Thyroid gland (tissue), 4 donors: ENCODE measurements around the gene DNAH14. TPM values are rescaled to one million over a fixed set of nuclear protein-coding genes. Genes with fewer than 3 reads are reported as not detected.
"Not testable (repeated sequence)": the region's sequence is repeated elsewhere in the genome, so short reads cannot be mapped to it uniquely, and the experiment has no call there.

Experiments used
- DNase-seq, 2 donors: peaks; one replicate each; pipeline ENCODE4 v3.0.0-alpha.2; 2019
- H3K27ac ChIP-seq, 3 donors: fragments of 200-600 bp; sonication (generic); 1 replicate in 2 of 3; 2 replicates in 1 of 3; pipeline ENCODE4 v1.5.1; 2016 to 2019; ENCODE audit warnings: mild to moderate bottlenecking in 1 of 3, moderate library complexity in 1 of 3
- H3K27me3 ChIP-seq: fragments of 200-600 bp; sonication (generic); one replicate; pipeline ENCODE4 v1.5.1; 2019
- H3K36me3 ChIP-seq, 2 donors: fragments of 200-600 bp; sonication (generic); one replicate each; pipeline ENCODE4 v1.5.1; 2016 to 2019
- H3K4me1 ChIP-seq, 2 donors: fragments of 200-600 bp; sonication (generic); one replicate each; pipeline ENCODE4 v1.5.1; 2017 to 2019
- H3K4me3 ChIP-seq, 3 donors: fragments of 200-600 bp; sonication (generic); replicated peaks in 1 of 3; 1 replicate in 2 of 3; 2 replicates in 1 of 3; pipeline ENCODE4 v1.5.1; 2016; ENCODE audit warnings: mild to moderate bottlenecking in 1 of 3
- H3K9me3 ChIP-seq: fragments of 200-600 bp; sonication (generic); one replicate; pipeline ENCODE4 v1.5.1; 2017
- POLR2A ChIP-seq, 2 donors: fragments of 450-650 bp; IDR thresholded peaks; one replicate each; pipeline ENCODE4 v1.6.1; 2017; ENCODE audit warnings: antibody characterized with exemption in 2 of 2, mild to moderate bottlenecking in 2 of 2, moderate library complexity in 1 of 2
- WGBS, 2 donors: methylation state at CpG; one replicate each; pipeline ENCODE4 v1.1.5; 2017; 5-methylcytosine and 5-hydroxymethylcytosine counted together
- intact Hi-C: fragments of 100-400 bp; cut with DNase I; formaldehyde crosslinking; loops from one replicate; pipeline ENCODE4 v1.15.1; 2023
- total RNA-seq, 4 donors: library from RNA; depleted of rRNA; stranded (reverse); fragments of >200 nt; gene quantifications; one replicate each; pipeline ENCODE4 v1.2.3, GENCODE V29; 2016
- TF ChIP-seq, protein P1 (sequence below), 6 experiments: fragments of 200-600 bp in 3 of 6; fragments of 450-650 bp in 3 of 6; sonication (generic) in 3 of 6; IDR thresholded peaks; one replicate each; pipeline ENCODE4 v1.5.1; 2016 to 2019; ENCODE audit warnings: antibody characterized with exemption in 6 of 6, mild to moderate bottlenecking in 2 of 6, inconsistent platforms in 1 of 6, moderate library complexity in 1 of 6

Gene DNAH14
- total RNA-seq, 4 donors from 2014 or later = 60.5 to 75.9 (median 69.2) TPM

- TF ChIP-seq POLR2A (IDR thresholded peaks at IDR 0.05) = no peak
- TF ChIP-seq, protein P1, sequence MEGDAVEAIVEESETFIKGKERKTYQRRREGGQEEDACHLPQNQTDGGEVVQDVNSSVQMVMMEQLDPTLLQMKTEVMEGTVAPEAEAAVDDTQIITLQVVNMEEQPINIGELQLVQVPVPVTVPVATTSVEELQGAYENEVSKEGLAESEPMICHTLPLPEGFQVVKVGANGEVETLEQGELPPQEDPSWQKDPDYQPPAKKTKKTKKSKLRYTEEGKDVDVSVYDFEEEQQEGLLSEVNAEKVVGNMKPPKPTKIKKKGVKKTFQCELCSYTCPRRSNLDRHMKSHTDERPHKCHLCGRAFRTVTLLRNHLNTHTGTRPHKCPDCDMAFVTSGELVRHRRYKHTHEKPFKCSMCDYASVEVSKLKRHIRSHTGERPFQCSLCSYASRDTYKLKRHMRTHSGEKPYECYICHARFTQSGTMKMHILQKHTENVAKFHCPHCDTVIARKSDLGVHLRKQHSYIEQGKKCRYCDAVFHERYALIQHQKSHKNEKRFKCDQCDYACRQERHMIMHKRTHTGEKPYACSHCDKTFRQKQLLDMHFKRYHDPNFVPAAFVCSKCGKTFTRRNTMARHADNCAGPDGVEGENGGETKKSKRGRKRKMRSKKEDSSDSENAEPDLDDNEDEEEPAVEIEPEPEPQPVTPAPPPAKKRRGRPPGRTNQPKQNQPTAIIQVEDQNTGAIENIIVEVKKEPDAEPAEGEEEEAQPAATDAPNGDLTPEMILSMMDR (IDR thresholded peaks at IDR 0.05) = no peak
- Histone ChIP-seq H3K4me1 (no peaks in the 10 kb centered on the region), H3K27ac (no peak overlapping the region), H3K36me3 (no peaks in the 10 kb centered on the region), H3K4me3 (no peak overlapping the region), H3K9me3 (no peaks in the 10 kb centered on the region), H3K27me3 (no peaks in the 10 kb centered on the region)
- intact Hi-C loops = no loop called here
- no peak for DNase-seq
Measured at GRCh38 chr1:225280563-225280962, 351.1 kb downstream of the DNAH14 start.

DNA sequence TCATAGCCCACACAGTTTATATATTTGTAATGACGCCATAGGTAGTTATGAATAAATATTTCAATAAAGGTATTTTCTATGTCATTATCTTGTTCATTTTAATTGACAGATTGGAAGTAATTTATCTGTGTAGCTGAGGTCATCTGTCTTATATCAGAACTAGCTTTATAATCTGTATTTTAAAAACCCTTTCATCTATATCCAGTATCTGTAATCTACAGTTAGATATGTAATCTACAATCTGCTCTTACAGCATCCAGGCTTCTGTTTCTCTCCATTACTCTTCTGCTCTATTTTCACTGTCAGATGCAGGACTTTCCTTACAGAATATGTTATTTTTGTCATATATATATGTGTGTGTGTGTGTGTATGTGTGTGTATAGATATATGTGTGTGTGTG lies 360.8 kb downstream of the DNAH14 start:
- 94 to 96% methylated on average over 1 of the region's 1 CpG for WGBS, 2 donors
- TF ChIP-seq, protein P1 (IDR thresholded peaks at IDR 0.05) = no peak
- TF ChIP-seq POLR2A (IDR thresholded peaks at IDR 0.05) = no peak

DNA sequence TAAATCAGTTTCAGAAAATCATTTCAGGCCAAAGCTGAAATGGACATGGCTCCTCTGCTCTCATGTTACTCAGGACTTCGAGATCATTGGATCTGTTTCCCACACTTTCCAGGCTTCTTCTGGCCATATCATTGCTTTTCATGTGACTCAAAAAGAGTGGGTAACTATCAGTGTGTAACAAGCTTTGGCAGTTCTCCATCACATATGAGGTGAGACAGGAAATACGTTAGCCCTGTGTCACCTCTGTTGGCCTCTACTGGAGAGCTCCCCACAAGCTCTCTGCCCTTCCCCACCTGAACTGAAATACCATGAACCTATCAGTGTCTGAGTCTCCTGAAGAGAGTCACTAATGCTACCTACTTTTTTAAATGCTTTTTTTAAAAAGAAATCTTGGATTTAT lies 370.1 kb downstream of the DNAH14 start:
- intact Hi-C loops = no loop called here
- TF ChIP-seq, protein P1 (IDR thresholded peaks at IDR 0.05) = no peak
- TF ChIP-seq POLR2A (IDR thresholded peaks at IDR 0.05) = no peak
- 74 to 85% methylated on average over 2 of the region's 2 CpGs for WGBS, 2 donors
- Histone ChIP-seq H3K4me1 (no peaks in the 10 kb centered on the region), H3K27ac (no peak overlapping the region), H3K36me3 (no peaks in the 10 kb centered on the region), H3K9me3 (no peaks in the 10 kb centered on the region), H3K4me3 (no peak overlapping the region), H3K27me3 (no peaks in the 10 kb centered on the region)
- no peak for DNase-seq

More for the DNA sequence above, 360.8 kb downstream of the DNAH14 start:
- intact Hi-C loops = no loop called here
- H3K27ac ChIP-seq = no peak overlapping the region
- no peaks in the 10 kb centered on the region for H3K9me3 ChIP-seq
- no peaks in the 10 kb centered on the region for H3K36me3 ChIP-seq
- DNase-seq = no peak
- no peak overlapping the region for H3K4me3 ChIP-seq
- H3K4me1 ChIP-seq = no peaks in the 10 kb centered on the region
- no peaks in the 10 kb centered on the region for H3K27me3 ChIP-seq

- H3K36me3 ChIP-seq = no peaks in the 10 kb centered on the region
- no peak for DNase-seq
- H3K27ac ChIP-seq = no peak overlapping the region
- TF ChIP-seq POLR2A (IDR thresholded peaks at IDR 0.05) = no peak
- TF ChIP-seq, protein P1 (IDR thresholded peaks at IDR 0.05) = no peak
- H3K9me3 ChIP-seq = no peaks in the 10 kb centered on the region
- 80 to 84% methylated on average over 1 of the region's 1 CpG for WGBS, 2 donors
- no peaks in the 10 kb centered on the region for H3K27me3 ChIP-seq
- intact Hi-C loops = no loop called here
- H3K4me3 ChIP-seq = no peak overlapping the region
- H3K4me1 ChIP-seq = no peaks in the 10 kb centered on the region
Measured at GRCh38 chr1:225300381-225300780, 370.9 kb downstream of the DNAH14 start.

- DNase-seq = no peak
- intact Hi-C loops = no loop called here
- TF ChIP-seq, protein P1 (IDR thresholded peaks at IDR 0.05) = no peak
- TF ChIP-seq POLR2A (IDR thresholded peaks at IDR 0.05) = no peak
- Histone ChIP-seq H3K9me3 (no peaks in the 10 kb centered on the region), H3K4me1 (no peaks in the 10 kb centered on the region), H3K27me3 (no peaks in the 10 kb centered on the region), H3K4me3 (no peak overlapping the region), H3K36me3 (no peaks in the 10 kb centered on the region), H3K27ac (no peak overlapping the region)
- 82 to 83% methylated on average over 5 of the region's 5 CpGs for WGBS, 2 donors
Measured at GRCh38 chr1:225304996-225305395, 375.5 kb downstream of the DNAH14 start.

DNA sequence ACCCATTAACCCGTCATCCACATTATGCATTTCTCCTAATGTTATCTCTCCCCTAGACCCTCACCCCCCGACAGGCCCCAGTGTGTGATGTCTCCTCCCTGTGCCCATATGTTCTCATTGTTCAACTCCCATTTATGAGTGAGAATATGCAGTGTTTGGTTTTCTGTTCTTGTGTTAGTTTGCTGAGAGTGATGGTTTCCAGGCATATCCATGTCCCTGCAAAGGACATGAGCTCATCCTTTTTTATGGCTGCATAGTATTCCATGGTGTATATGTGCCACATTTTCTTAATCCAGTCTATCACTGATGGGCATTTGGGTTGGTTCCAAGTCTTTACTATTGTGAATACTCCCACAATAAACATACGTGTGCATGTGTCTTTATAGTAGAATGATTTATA lies 381.1 kb downstream of the DNAH14 start:
- H3K4me3 ChIP-seq, H3K36me3 ChIP-seq, intact Hi-C loops, H3K9me3 ChIP-seq, H3K27me3 ChIP-seq, DNase-seq, H3K27ac ChIP-seq, H3K4me1 ChIP-seq: not testable (repeated sequence)
- WGBS, 2 donors = 97 to 99% methylated on average over 3 of the region's 3 CpGs
